NCI-H2081 treated with DMSO at 0.1 percent for 48 hours (cell line): ENCODE measurements around the gene TRMT61B.

Source experiments
- DNase-seq: peaks from one replicate; lab custom pipeline; 2025; lab: John Stamatoyannopoulos, UW

Gene TRMT61B

GRCh38 chr2:28855977-28856376 is 14.1 kb downstream of the TRMT61B start:
- DNase-seq: no peak

- DNase-seq: no peak
Observed at GRCh38 chr2:28855193-28855592, 14.9 kb downstream of the TRMT61B start.

GRCh38 chr2:28842042-28842441 is 28.1 kb downstream of the TRMT61B start:
- no peak for DNase-seq

- DNase-seq: no peak
Observed at GRCh38 chr2:28838971-28839370, 31.1 kb downstream of the TRMT61B start.

GRCh38 chr2:28835781-28836180 is 34.3 kb downstream of the TRMT61B start:
- no peak for DNase-seq

GRCh38 chr2:28833740-28834470 is 36.2 kb downstream of the TRMT61B start:
- no peak for DNase-seq

GRCh38 chr2:28828382-28828781 is 41.7 kb downstream of the TRMT61B start:
- DNase-seq: no peak

GRCh38 chr2:28824870-28825269 is 45.2 kb downstream of the TRMT61B start:
- no peak for DNase-seq

- DNase-seq: no peak
Observed at GRCh38 chr2:28824207-28824606, 45.9 kb downstream of the TRMT61B start.

GRCh38 chr2:28822036-28822435 is 48.1 kb downstream of the TRMT61B start:
- no peak for DNase-seq

GRCh38 chr2:28821295-28821958 is 48.7 kb downstream of the TRMT61B start:
- DNase-seq: no peak

- no peak for DNase-seq
Observed at GRCh38 chr2:28818053-28818452, 52.1 kb downstream of the TRMT61B start.

- DNase-seq: no peak
Observed at GRCh38 chr2:28810384-28811285, 59.5 kb downstream of the TRMT61B start, which contains the start of gene SPDYA. TSS of gene SPDYA (plus strand) at chr2:28810834. CDS start at chr2:28816015, 5,181 bp downstream.

- no peak for DNase-seq
Observed at GRCh38 chr2:28809927-28810326, 60.2 kb downstream of the TRMT61B start.

- no peak for DNase-seq
Observed at GRCh38 chr2:28802975-28803429, 67.1 kb downstream of the TRMT61B start.

- no peak for DNase-seq
Observed at GRCh38 chr2:28801726-28802125, 68.4 kb downstream of the TRMT61B start.
